Measurements from ENCODE around the gene ELMOD3. TPM values are rescaled to one million over a fixed set of nuclear protein-coding genes. Genes with fewer than 3 reads are reported as not detected.
"Not testable (repeated sequence)": the region's sequence is repeated elsewhere in the genome, so short reads cannot be mapped to it uniquely, and the experiment has no call there.

Gene ELMOD3
- total RNA-seq, 1 experiment from 2014 or later: 9.7 TPM

- H3K4me3 Mint-ChIP-seq: no peak overlapping the region
- ATAC-seq: no peak
- H3K4me1 Mint-ChIP-seq: peaks cover 10% of the 10 kb centered on the region
- TF ChIP-seq STAT6 (CRISPR knock-in tag; conservative IDR thresholded peaks at IDR 0.05; ENCODE audit: low read depth) (no peak), SMAD4 (CRISPR knock-in tag; IDR thresholded peaks at IDR 0.05) (no peak), OVOL2 (CRISPR knock-in tag; IDR thresholded peaks at IDR 0.05; ENCODE audit: borderline replicate concordance) (no peak), IRF1 (CRISPR knock-in tag; IDR thresholded peaks at IDR 0.05) (no peak), FOXP1 (CRISPR knock-in tag; IDR thresholded peaks at IDR 0.05; ENCODE audit: borderline replicate concordance) (no peak), EMX1 (CRISPR knock-in tag; IDR thresholded peaks at IDR 0.05) (no peak), USF2 (CRISPR knock-in tag; IDR thresholded peaks at IDR 0.05) (no peak), KAT7 (CRISPR knock-in tag; IDR thresholded peaks at IDR 0.05; ENCODE audit: borderline replicate concordance) (no peak)
- TF ChIP-seq, protein P1, sequence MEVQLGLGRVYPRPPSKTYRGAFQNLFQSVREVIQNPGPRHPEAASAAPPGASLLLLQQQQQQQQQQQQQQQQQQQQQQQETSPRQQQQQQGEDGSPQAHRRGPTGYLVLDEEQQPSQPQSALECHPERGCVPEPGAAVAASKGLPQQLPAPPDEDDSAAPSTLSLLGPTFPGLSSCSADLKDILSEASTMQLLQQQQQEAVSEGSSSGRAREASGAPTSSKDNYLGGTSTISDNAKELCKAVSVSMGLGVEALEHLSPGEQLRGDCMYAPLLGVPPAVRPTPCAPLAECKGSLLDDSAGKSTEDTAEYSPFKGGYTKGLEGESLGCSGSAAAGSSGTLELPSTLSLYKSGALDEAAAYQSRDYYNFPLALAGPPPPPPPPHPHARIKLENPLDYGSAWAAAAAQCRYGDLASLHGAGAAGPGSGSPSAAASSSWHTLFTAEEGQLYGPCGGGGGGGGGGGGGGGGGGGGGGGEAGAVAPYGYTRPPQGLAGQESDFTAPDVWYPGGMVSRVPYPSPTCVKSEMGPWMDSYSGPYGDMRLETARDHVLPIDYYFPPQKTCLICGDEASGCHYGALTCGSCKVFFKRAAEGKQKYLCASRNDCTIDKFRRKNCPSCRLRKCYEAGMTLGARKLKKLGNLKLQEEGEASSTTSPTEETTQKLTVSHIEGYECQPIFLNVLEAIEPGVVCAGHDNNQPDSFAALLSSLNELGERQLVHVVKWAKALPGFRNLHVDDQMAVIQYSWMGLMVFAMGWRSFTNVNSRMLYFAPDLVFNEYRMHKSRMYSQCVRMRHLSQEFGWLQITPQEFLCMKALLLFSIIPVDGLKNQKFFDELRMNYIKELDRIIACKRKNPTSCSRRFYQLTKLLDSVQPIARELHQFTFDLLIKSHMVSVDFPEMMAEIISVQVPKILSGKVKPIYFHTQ (CRISPR knock-in tag; IDR thresholded peaks at IDR 0.05): no peak
- TF ChIP-seq, protein P2, sequence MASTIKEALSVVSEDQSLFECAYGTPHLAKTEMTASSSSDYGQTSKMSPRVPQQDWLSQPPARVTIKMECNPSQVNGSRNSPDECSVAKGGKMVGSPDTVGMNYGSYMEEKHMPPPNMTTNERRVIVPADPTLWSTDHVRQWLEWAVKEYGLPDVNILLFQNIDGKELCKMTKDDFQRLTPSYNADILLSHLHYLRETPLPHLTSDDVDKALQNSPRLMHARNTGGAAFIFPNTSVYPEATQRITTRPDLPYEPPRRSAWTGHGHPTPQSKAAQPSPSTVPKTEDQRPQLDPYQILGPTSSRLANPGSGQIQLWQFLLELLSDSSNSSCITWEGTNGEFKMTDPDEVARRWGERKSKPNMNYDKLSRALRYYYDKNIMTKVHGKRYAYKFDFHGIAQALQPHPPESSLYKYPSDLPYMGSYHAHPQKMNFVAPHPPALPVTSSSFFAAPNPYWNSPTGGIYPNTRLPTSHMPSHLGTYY (CRISPR knock-in tag; IDR thresholded peaks at IDR 0.05): no peak
- TF ChIP-seq, protein P3, sequence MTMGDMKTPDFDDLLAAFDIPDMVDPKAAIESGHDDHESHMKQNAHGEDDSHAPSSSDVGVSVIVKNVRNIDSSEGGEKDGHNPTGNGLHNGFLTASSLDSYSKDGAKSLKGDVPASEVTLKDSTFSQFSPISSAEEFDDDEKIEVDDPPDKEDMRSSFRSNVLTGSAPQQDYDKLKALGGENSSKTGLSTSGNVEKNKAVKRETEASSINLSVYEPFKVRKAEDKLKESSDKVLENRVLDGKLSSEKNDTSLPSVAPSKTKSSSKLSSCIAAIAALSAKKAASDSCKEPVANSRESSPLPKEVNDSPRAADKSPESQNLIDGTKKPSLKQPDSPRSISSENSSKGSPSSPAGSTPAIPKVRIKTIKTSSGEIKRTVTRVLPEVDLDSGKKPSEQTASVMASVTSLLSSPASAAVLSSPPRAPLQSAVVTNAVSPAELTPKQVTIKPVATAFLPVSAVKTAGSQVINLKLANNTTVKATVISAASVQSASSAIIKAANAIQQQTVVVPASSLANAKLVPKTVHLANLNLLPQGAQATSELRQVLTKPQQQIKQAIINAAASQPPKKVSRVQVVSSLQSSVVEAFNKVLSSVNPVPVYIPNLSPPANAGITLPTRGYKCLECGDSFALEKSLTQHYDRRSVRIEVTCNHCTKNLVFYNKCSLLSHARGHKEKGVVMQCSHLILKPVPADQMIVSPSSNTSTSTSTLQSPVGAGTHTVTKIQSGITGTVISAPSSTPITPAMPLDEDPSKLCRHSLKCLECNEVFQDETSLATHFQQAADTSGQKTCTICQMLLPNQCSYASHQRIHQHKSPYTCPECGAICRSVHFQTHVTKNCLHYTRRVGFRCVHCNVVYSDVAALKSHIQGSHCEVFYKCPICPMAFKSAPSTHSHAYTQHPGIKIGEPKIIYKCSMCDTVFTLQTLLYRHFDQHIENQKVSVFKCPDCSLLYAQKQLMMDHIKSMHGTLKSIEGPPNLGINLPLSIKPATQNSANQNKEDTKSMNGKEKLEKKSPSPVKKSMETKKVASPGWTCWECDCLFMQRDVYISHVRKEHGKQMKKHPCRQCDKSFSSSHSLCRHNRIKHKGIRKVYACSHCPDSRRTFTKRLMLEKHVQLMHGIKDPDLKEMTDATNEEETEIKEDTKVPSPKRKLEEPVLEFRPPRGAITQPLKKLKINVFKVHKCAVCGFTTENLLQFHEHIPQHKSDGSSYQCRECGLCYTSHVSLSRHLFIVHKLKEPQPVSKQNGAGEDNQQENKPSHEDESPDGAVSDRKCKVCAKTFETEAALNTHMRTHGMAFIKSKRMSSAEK (CRISPR knock-in tag; IDR thresholded peaks at IDR 0.05; ENCODE audit: borderline replicate concordance): no peak
- CTCF ChIA-PET: no interaction called here
- H3K27me3 Mint-ChIP-seq (ENCODE audit: low read depth): no peaks in the 10 kb centered on the region; the same call in 1 of the 2 replicates
- H3K36me3 Mint-ChIP-seq: peaks cover 46% of the 10 kb centered on the region
- H3K27ac Mint-ChIP-seq: no peak overlapping the region
- peaks cover 17% of the 10 kb centered on the region for H3K9me3 Mint-ChIP-seq
- no peak for DNase-seq (ENCODE audit: low spot score)
- POLR2A ChIA-PET: no interaction called here
Observed at GRCh38 chr2:85380048-85380447, 25.5 kb downstream of the ELMOD3 start.

DNA sequence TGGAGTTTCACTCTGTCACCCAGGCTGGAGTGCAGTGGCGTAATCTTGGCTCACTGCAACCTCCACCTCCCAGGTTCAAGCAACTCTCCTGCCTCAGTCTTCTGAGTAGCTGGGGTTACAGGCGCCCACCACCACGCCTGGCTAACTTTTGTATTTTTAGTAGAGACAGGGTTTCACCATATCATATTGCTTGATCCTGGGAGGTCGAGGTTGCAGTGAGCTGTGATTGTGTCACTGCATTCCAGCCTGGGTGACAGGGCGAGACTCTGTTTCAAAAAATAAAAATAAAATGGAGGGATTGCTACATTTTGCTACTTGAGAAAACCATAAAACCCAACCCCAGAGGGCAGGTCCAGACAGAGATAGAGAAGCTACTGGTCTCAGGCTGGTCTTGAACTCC is 28.6 kb downstream of the ELMOD3 start:
- Mint-ChIP-seq H3K9me3 (peaks cover 17% of the 10 kb centered on the region), H3K4me1 (peaks cover 20% of the 10 kb centered on the region), H3K36me3 (peaks cover 47% of the 10 kb centered on the region)
- H3K4me3 Mint-ChIP-seq; H3K27me3 Mint-ChIP-seq (ENCODE audit: low read depth); ATAC-seq; H3K27ac Mint-ChIP-seq; DNase-seq (ENCODE audit: low spot score): not testable (repeated sequence)
- ChIA-PET POLR2A (interaction anchor here (0.7 to 1.1 kb wide), 2 partner anchors 97 to 178 kb away, joined by 3 to 5 read pairs; partner anchors contain the start of gene GGCX), CTCF (interaction anchor here (0.6 kb wide), 1 partner anchor 156 kb away, joined by 3 read pairs; the partner anchor contains the start of gene MAT2A)
